GM12874 (cell line): ENCODE data around the gene SF3B6.

Source experiments
- TF ChIP-seq, protein P1 (sequence below): IDR thresholded peaks from 2 replicates; pipeline ENCODE4 v1.5.1; 2011; ENCODE audit warnings: low read depth, mild to moderate bottlenecking, control low read depth, low read length, moderate library complexity; ENCODE audit not compliant: insufficient read depth

SF3B6 gene, protein sequence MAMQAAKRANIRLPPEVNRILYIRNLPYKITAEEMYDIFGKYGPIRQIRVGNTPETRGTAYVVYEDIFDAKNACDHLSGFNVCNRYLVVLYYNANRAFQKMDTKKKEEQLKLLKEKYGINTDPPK

DNA sequence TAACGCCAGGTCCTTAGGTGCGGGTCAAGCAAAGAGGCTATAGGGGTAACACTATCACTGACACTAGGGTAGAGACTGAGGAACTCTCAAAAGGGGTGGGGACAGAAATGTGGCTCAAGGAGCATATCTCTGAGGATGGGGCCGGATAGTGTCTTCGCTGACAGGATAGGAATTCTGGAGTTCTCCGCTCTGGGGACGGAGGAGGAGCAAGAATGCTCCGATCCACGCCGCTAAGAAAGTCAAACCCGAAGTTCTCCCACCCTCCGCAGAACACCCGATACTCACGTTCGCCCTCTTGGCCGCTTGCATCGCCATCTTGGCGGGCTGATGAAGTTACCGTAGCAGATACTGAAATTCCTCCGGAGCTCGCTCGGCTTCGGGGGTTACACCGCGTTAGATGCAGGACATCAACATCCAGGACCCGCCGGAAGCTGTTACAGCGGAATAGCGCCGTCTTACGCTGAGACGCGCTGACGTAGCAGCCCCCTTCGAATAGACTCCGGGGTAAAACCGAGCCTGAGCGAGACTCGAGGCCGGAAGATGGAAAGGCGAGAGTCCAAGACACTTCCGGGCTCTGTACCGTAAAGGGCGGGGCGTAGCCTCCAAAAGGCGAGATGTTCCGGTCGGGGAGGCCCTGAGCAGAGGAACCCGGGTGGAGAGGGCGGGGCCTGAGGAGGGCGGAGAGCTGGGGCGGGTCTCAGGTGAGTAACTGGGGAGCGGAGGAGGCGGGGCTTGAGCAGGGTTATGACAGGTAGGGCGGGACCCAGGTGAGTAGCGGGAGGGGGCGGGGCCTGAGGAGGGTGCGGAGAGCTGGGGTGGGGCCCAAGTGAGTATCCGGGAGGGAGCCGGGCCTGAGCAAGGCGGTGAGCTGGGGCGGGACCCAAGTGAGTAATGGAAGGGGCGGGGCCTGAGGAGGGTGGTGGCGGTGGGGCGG is at the start of gene SF3B6:
TSS of gene SF3B6 (minus strand) at position 412 of the 934 bp plus-strand sequence. CDS start at position 315, 97 bp downstream.
- TF ChIP-seq, protein P1, sequence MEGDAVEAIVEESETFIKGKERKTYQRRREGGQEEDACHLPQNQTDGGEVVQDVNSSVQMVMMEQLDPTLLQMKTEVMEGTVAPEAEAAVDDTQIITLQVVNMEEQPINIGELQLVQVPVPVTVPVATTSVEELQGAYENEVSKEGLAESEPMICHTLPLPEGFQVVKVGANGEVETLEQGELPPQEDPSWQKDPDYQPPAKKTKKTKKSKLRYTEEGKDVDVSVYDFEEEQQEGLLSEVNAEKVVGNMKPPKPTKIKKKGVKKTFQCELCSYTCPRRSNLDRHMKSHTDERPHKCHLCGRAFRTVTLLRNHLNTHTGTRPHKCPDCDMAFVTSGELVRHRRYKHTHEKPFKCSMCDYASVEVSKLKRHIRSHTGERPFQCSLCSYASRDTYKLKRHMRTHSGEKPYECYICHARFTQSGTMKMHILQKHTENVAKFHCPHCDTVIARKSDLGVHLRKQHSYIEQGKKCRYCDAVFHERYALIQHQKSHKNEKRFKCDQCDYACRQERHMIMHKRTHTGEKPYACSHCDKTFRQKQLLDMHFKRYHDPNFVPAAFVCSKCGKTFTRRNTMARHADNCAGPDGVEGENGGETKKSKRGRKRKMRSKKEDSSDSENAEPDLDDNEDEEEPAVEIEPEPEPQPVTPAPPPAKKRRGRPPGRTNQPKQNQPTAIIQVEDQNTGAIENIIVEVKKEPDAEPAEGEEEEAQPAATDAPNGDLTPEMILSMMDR = no peak

DNA sequence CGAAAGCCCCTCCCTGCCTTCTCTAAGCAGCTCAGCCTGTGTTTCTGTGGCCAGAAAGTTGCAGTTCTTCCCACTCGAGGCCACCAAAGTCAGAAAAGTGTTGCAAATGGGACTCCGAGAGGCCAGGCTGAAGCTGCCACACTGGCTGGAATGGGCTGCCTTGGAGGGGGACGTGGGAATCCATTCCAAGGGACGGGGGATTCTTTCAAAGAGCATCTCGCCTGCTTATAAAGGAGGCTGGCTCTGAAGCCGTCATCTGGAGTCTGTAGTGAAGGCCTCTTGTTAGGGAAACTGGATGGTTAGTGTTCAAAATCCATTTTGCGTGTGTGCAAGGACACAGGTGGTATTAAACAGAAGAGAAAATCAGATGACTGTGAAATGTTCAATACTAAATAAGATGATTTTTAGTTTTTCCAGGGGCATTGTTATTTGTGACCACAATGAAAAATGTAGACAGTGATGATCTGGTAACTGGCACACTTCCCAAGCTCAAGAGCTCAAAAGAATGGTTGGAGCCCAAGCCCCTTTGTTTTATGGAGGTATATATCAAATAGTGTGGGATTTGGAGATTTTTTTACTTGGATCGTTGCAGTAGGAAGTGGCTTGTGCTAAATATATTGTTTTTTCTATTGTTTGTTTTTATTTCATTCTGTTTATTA is 47.9 kb upstream of the SF3B6 start:
- TF ChIP-seq, protein P1 = no peak

DNA sequence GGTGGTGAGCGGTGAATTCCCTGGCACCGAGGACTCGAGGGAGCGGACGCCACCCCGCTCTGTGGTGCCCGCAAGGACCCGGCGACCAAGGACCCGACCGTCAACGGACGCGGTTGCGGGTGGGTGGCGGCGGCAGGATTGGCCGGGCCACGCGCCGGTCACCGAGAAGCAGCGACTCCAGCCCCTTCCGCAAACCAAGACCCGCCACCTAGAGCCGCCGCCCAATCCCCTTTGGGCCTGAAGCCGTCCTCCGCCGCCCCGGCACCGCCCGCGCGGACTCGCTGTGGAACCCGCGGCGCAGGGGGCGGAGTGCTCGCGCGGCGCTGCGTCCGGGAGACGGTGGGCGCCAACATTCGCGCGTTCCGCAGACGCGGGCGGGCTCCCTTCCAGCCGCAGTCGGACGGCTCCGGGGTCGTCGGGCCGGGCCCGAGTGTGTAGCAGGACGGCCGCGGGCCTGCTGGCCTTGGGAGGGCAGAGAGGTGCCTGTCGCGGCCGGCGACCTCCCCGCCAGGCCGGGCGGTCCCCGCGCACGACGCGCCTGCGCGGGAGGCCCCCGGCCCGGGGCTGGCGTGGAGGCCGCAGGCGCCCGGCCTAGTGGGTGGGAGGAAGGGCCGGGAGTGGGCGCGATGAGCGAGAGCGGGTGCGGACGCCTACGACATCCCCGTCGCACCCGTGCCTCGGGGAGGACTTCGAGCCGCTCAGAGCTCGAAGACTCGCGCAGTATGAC is 47.2 kb upstream of the SF3B6 start, which contains the start of the genes FAM228B and PFN4:
TSS of gene FAM228B (plus strand) at position 275 of the 727 bp plus-strand sequence. CDS start 893 bp downstream, outside the sequence.
TSS of gene PFN4 (minus strand) at position 140 of the 727 bp plus-strand sequence. CDS start 799 bp downstream, outside the sequence.
- TF ChIP-seq, protein P1 = no peak

DNA sequence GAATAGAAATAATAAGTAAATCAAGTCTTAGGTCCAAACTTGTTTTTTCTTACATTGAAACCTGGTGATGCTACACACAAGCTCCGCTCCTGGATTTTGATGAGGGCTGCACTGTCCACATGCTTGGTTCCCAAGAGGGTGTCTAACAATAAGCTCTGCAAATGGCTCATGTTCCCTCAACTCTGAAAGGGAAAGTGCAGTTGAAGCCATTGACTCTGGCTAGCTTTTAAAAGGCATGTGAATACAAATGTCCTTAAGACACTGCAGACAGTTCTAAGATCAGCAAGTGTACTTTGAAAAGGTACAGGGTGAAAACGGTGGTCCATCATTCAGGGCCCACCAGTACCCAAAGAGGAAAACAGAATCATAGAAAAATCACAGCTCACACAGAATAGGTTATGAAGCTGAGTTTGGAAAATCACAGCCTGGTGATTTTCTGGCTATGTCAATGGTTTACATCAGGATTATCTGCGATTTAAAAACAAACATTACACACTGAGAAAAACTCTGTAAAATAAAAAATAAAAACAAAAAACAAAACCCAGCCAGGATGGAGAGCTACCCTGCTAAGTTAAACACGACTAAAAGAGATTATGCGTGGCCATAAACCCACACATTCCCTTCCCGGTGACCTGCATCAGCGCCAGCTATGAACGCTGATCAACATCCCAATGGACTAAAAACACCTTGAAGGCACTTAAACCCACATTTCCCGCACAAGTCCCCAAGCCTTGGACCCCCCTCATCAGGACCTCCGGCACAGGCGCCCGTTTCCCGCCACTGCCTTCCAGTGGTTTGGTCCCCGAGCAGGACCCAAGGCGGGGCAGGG is 46.5 kb upstream of the SF3B6 start:
- TF ChIP-seq, protein P1 = no peak

DNA sequence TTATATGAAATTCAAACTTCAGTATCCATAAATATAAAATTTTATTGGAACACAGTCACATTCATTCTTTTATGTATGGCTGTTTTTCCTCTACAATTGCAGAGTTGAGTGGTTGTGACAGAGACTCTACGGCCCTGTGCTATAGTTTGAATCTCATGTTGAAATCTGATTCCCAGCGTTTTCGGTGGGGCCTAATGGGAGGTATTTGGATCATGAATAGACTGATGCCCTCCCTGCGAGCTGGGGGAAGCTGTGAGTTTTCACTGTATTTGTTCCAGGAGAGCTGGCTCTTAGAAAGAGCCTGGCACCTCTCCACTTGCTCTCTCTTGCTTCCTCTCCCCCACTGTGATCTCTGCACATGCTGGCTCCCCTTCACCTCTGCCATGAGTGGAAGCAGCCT is 45.3 kb upstream of the SF3B6 start:
- TF ChIP-seq, protein P1 = no peak

DNA sequence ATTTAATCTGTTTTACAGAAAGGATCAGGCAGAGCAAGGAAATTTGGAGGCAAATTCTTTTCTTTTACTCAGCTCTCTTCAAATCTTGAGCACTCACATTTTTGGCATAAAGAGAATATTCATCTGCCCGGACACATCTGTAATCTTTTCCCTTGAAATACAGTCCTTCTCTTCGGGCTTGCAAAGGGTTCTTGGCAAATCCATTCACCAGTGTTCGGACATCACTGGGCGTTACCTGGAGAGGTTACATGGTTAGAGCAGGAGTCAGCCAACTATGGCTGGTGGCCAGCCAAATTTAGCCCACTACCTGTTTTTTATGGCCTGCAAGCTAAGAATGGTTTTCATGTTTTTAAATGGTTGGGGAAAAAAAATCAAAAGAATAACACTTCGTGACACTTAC is 44.9 kb upstream of the SF3B6 start:
- TF ChIP-seq, protein P1 = no peak
